ENCODE measurements around the gene ERI3.

- TF ChIP-seq GZF1 (CRISPR knock-in tag; IDR thresholded peaks at IDR 0.05) (no peak), CERS6 (CRISPR knock-in tag; IDR thresholded peaks at IDR 0.05) (no peak), MAX (IDR thresholded peaks at IDR 0.05) (no peak), ZNF619 (CRISPR knock-in tag; IDR thresholded peaks at IDR 0.05) (no peak), ZNF609 (CRISPR knock-in tag; IDR thresholded peaks at IDR 0.05; ENCODE audit: borderline replicate concordance) (no peak), MXI1 (IDR thresholded peaks at IDR 0.05; ENCODE audit: borderline replicate concordance, low read depth, low read length) (no peak), STAG1 (CRISPR knock-in tag; IDR thresholded peaks at IDR 0.05) (no peak), TOPORS (CRISPR knock-in tag; IDR thresholded peaks at IDR 0.05) (no peak), EZH2 (conservative IDR thresholded peaks at IDR 0.05; ENCODE audit: low read depth, low read length) (no peak)
These were observed 54.2 kb downstream of the ERI3 start for GRCh38 chr1:44300852-44301251.
